Activated B cell treated with CpG ODN at 0.5 μM for 24 hours (primary cell): Measurements from ENCODE around the gene PRKCG. TPM values are rescaled to one million over a fixed set of nuclear protein-coding genes. Genes with fewer than 3 reads are reported as not detected.

Source experiments
- ATAC-seq: fragments of 200-7000 bp; cut with Tn5 transposase; one replicate; pipeline ENCODE4 v1.10.0; 2021; ENCODE audit warnings: low read depth, mild to moderate bottlenecking, moderate library complexity
- CTCF ChIA-PET: fragments of 350-600 bp; sonication (Branson Sonifier 250); formaldehyde crosslinking; loops from one replicate; lab custom pipeline; 2021; ENCODE audit warnings: antibody characterized with exemption; lab: Charles Lee
- POLR2A ChIA-PET: fragments of 350-600 bp; sonication (Branson Sonifier 250); formaldehyde crosslinking; loops from one replicate; lab custom pipeline; 2021; ENCODE audit warnings: antibody characterized with exemption; lab: Charles Lee
- DNase-seq: peaks from one replicate; pipeline ENCODE4 v3.0.0; 2022
- H3K27ac Mint-ChIP-seq: one replicate; pipeline ENCODE4 v1.8.0; 2020; ENCODE audit warnings: mixed read lengths
- H3K27me3 Mint-ChIP-seq: one replicate; pipeline ENCODE4 v1.8.0; 2021; ENCODE audit warnings: mixed read lengths
- H3K36me3 Mint-ChIP-seq: one replicate; pipeline ENCODE4 v1.8.0; 2021; ENCODE audit warnings: low read depth, mixed read lengths
- H3K4me1 Mint-ChIP-seq: one replicate; pipeline ENCODE4 v1.8.0; 2021; ENCODE audit warnings: mixed read lengths
- H3K4me3 Mint-ChIP-seq: one replicate; pipeline ENCODE4 v1.8.0; 2020; ENCODE audit warnings: mild to moderate bottlenecking, mixed read lengths
- H3K9me3 Mint-ChIP-seq: one replicate; pipeline ENCODE4 v1.8.0; 2020; ENCODE audit warnings: mixed read lengths
- CTCF ChIP-seq: fragments of 200-600 bp; IDR thresholded peaks from one replicate; pipeline ENCODE4 v1.8.0; 2022; ENCODE audit warnings: antibody characterized with exemption, mild to moderate bottlenecking
- intact Hi-C: fragments of 100-400 bp; cut with micrococcal nuclease; formaldehyde crosslinking; loops from one replicate; pipeline ENCODE4 v1.15.1; 2024
- total RNA-seq: library from RNA; stranded (reverse); gene quantifications from 2 replicates; pipeline ENCODE4 v1.2.3, GENCODE V29; 2022

Gene PRKCG
- total RNA-seq, 1 donor from 2014 or later = not detected

- H3K4me3 Mint-ChIP-seq = no peak overlapping the region
- no peak overlapping the region for H3K27ac Mint-ChIP-seq
- no peaks in the 10 kb centered on the region for H3K36me3 Mint-ChIP-seq
- CTCF ChIA-PET = no interaction called here
- DNase-seq (no peak), ATAC-seq (no peak)
- peaks cover 7% of the 10 kb centered on the region for H3K9me3 Mint-ChIP-seq
- POLR2A ChIA-PET = no interaction called here
- no peaks in the 10 kb centered on the region for H3K4me1 Mint-ChIP-seq
- no peak for TF ChIP-seq CTCF
- peaks cover 49% of the 10 kb centered on the region for H3K27me3 Mint-ChIP-seq
- intact Hi-C loops = no loop called here
Measured at GRCh38 chr19:53942001-53942786, 60.2 kb downstream of the PRKCG start.

- intact Hi-C loops = no loop called here
- DNase-seq (no peak), ATAC-seq (no peak)
- ChIA-PET CTCF (no interaction called here), POLR2A (no interaction called here)
- Mint-ChIP-seq H3K27me3 (peaks cover 49% of the 10 kb centered on the region), H3K9me3 (peaks cover 4% of the 10 kb centered on the region), H3K4me3 (no peak overlapping the region), H3K4me1 (no peaks in the 10 kb centered on the region), H3K36me3 (no peaks in the 10 kb centered on the region), H3K27ac (no peak overlapping the region)
- TF ChIP-seq CTCF = no peak
Measured at GRCh38 chr19:53944416-53944815, 62.4 kb downstream of the PRKCG start.

GRCh38 chr19:53944933-53945332, 62.9 kb downstream of the PRKCG start:
- no peaks in the 10 kb centered on the region for H3K36me3 Mint-ChIP-seq
- ATAC-seq = no peak
- POLR2A ChIA-PET = no interaction called here
- H3K9me3 Mint-ChIP-seq = peaks cover 4% of the 10 kb centered on the region
- no peak overlapping the region for H3K27ac Mint-ChIP-seq
- no peak for DNase-seq
- no peak for TF ChIP-seq CTCF
- no peak overlapping the region for H3K4me3 Mint-ChIP-seq
- no peaks in the 10 kb centered on the region for H3K4me1 Mint-ChIP-seq
- CTCF ChIA-PET = no interaction called here
- intact Hi-C loops = no loop called here
- peaks cover 47% of the 10 kb centered on the region for H3K27me3 Mint-ChIP-seq

- ChIA-PET CTCF (no interaction called here), POLR2A (no interaction called here)
- H3K4me3 Mint-ChIP-seq = no peak overlapping the region
- intact Hi-C loops = no loop called here
- H3K27me3 Mint-ChIP-seq = peaks cover 43% of the 10 kb centered on the region
- H3K4me1 Mint-ChIP-seq = no peaks in the 10 kb centered on the region
- DNase-seq (no peak), ATAC-seq (no peak)
- H3K27ac Mint-ChIP-seq = no peak overlapping the region
- no peaks in the 10 kb centered on the region for H3K36me3 Mint-ChIP-seq
- TF ChIP-seq CTCF = no peak
- peaks cover 4% of the 10 kb centered on the region for H3K9me3 Mint-ChIP-seq
Measured at GRCh38 chr19:53945441-53945840, 63.4 kb downstream of the PRKCG start.

- peaks cover 41% of the 10 kb centered on the region for H3K27me3 Mint-ChIP-seq
- H3K36me3 Mint-ChIP-seq = no peaks in the 10 kb centered on the region
Measured at GRCh38 chr19:53945998-53946397, 64.0 kb downstream of the PRKCG start.

More at GRCh38 chr19:53945998-53946397, 64.0 kb downstream of the PRKCG start:
- intact Hi-C loops = no loop called here
- Mint-ChIP-seq H3K4me1 (no peaks in the 10 kb centered on the region), H3K9me3 (peaks cover 4% of the 10 kb centered on the region), H3K27ac (no peak overlapping the region), H3K4me3 (no peak overlapping the region)
- no peak for ATAC-seq
- no peak for DNase-seq
- CTCF ChIA-PET = no interaction called here
- POLR2A ChIA-PET = no interaction called here
- no peak for TF ChIP-seq CTCF
